22Rv1 (cell line): ENCODE data around the gene INKA1.
"Not testable (repeated sequence)": the region's sequence is repeated elsewhere in the genome, so short reads cannot be mapped to it uniquely, and the experiment has no call there.

ENCODE experiments used
- H3K27ac ChIP-seq: fragments of 450-650 bp; 2 replicates; pipeline ENCODE4 v1.5.1; 2017
- ZFX ChIP-seq: fragments of 450-650 bp; IDR thresholded peaks from 2 replicates; pipeline ENCODE4 v1.6.1; 2017; ENCODE audit warnings: antibody characterized with exemption, borderline replicate concordance
- TF ChIP-seq, protein P1 (sequence below): fragments of 450-650 bp; IDR thresholded peaks from 2 replicates; pipeline ENCODE4 v1.5.1; 2017; ENCODE audit warnings: mild to moderate bottlenecking

The INKA1 gene

DNA sequence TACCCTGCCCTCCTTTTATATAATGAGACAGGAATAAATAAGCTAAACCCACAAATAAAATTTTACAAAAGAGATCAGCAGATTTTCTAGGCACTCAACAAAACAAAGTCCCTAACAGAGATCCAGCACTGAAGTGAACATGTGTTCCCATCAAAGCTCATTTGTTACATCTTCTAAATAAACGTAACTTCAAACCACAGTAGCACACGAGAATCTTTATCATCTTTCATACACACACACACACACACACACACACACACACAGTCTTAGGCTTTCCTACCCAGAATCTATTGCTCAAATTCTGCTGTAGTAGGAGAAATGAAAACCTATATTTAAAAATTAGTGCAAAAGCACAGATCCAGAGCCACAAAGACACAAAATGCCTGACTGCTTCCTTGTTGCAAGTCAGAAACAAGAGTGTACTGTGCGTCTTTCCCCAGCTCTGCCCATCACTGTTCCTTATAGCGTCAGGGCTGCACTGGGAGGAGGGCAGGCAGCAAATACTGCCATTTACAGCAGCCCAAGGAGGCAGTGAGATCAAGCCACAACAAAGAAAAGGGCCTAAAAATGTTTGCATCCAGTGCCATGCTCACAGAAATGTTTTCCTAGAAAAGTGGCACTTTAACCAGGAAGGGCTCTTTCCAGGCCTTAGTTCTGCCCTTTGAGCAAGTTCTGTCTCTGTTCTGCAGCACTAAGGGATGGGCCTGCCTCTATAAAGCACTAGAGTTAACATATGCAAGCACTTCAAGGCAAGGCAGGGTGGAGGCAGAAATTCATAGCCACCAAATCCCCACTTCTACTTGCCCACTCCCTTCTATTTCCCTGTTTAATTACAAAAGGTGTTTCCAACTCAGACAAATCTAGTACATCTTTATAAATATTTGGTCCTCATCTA, 22.7 kb upstream of the INKA1 start:
- TF ChIP-seq ZFX, result no peak
- TF ChIP-seq, protein P1, sequence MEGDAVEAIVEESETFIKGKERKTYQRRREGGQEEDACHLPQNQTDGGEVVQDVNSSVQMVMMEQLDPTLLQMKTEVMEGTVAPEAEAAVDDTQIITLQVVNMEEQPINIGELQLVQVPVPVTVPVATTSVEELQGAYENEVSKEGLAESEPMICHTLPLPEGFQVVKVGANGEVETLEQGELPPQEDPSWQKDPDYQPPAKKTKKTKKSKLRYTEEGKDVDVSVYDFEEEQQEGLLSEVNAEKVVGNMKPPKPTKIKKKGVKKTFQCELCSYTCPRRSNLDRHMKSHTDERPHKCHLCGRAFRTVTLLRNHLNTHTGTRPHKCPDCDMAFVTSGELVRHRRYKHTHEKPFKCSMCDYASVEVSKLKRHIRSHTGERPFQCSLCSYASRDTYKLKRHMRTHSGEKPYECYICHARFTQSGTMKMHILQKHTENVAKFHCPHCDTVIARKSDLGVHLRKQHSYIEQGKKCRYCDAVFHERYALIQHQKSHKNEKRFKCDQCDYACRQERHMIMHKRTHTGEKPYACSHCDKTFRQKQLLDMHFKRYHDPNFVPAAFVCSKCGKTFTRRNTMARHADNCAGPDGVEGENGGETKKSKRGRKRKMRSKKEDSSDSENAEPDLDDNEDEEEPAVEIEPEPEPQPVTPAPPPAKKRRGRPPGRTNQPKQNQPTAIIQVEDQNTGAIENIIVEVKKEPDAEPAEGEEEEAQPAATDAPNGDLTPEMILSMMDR, result no peak
- H3K27ac ChIP-seq, result no peak overlapping the region

DNA sequence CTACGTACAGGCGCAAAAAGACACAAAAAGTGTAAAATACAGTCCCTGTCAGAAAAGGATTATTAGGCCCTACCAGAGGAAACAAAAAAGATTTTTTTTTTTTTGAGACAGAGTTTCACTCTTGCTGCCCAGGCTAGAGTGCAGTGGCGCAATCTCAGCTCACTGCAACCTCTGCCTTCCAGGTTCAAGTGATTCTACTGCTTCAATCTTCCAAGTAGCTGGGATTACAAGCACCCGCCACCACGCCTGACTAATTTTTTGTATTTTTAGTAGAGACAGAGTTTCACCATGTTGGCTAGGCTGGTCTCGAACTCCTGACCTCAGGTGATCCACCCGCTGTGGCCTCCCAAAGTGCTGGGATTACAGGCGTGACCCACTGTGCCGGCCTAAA, 22.1 kb upstream of the INKA1 start:
- not testable (repeated sequence) for H3K27ac ChIP-seq

DNA sequence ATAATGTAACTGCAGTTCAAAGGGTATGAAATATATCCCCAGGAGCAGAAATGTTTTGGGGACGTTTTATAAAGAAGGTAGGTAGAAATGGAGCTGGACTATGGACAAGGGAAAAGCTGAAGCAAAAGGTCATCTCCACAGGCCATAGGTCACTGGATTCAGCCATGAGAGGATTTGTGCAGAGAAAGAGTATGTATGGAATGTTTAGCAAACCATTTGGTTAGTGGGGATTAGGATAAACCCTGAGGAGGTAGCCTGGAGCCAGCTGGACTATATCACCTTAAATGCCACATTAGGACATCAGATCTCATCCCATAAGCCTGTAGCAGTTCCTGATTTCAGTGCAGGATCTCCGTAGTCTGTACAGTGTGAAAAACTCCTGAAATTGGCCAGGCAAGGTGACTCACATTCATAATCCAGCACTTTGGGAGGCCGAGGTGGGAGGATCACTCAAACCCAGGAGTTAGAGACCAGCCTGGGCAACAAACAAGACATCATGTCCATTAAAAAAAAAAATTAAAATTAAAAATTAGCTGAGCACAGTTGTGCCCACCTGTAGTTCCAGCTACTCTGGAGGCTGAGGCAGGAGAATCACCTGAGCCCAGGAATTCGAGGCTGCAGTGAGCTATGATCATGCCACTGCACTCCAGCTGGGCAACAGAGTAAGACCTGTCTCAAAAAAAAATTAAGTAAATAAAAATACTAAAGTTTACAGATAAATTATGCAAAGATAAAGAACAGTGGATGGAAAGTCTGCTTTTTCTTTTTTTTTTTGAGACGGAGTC, 21.5 kb upstream of the INKA1 start:
- TF ChIP-seq ZFX, result no peak
- TF ChIP-seq, protein P1, result no peak
- no peak overlapping the region for H3K27ac ChIP-seq

DNA sequence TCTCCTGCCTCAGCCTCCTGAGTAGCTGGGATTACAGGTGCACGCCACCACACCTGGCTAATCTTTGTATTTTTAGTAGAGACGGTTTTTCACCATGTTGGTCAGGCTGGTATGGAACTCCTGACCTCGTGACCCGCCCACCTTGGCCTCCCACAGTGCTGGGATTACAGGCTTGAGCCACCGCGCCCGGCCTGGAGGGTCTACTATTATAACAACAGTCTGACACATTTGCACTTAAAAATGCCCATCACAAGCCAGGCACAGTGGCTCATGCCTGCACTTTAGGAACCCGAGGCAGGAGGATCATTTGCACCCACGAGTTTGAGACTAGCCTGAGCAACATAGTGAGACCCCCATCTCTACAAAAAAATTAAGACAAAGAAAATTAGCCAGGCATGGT, 20.8 kb upstream of the INKA1 start:
- H3K27ac ChIP-seq, result not testable (repeated sequence)

DNA sequence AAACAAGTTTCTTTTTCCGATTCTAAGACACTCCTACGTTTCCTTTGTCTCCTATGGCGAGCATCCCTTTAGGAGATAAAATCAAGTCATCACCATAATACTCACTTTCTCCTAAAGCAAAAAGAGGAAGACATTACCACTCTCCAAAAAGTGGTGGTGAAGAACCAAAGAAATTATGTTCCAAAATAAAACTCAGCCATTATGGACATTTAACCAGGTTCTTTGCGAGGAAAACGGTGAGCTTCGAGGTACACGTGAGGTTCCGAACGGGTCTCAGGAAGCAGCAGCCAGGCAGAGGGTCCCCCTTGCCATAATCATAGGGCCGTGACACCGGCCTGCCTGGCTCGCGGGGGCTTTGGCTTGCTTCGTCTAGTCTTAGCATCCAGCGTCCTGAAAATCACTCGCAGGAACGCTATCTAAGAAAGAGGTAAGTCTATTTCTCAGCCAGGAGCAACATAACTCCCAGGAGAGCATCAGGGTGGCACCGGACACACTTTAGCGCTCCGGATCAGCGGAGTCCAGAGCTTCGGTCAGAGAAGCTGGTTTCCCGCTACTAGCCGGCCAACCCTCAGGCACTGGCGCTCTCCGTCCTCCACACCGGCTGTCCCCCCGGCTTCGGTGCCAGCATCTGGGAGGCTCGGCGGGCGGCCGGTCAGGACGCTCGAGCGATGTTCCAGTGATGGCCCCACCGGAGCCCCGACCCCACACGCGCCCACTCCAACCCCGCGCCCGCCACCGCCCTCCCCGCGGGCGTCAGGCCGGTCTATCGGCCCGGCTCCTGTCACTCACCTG, 17.3 kb upstream of the INKA1 start:
- TF ChIP-seq ZFX, result no peak
- TF ChIP-seq, protein P1, result no peak
- peak overlapping the region; percentile 71 for H3K27ac ChIP-seq

DNA sequence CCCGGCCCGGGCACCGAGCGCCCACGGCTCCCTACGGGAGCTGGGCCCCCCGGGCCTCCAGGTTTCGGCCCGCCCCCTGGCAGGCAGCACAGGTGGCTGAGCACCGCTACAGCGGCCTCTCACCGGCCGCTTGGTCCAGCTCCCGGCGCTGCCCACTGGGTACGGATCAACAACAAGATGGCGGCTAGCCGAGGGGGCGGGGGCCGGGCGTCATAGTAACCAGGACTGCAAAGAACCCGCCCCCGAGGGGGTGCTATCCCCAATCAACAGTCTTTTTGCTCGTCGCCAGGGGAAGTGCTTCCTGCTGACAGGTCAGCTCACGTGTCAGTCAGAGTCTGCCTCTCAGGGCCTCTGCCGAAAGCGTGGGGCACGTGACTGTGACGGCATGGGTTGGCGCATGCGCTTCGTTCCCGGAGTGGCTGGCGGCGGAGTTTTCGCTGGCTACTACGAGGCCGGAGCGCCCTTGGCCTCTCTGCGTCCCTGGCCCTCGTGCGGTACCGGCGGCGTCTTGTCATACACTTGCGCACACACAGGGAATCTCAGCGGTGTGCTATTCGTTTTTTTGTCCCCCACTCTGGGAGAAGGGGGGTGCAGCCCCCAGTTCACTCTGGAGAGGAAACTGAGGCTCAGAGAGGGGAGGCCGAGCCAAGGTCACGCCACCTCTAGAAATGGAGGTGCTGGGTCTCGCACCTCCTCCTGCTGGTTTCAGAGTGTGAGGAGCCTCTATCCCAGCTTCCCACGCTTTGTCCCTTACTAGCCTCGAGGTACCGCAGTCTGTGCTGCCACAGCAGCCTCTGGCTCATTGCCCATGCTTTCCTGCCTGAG, 16.5 kb upstream of the INKA1 start, which contains the start of gene IP6K1:
Gene IP6K1 (minus strand): TSS at position 186 of the 825 bp plus-strand sequence. CDS start 38,502 bp downstream, outside the sequence.
- TF ChIP-seq, protein P1, result no peak
- TF ChIP-seq ZFX, result no peak
- H3K27ac ChIP-seq, result peak within 1 kb of the TSS; percentile 71

DNA sequence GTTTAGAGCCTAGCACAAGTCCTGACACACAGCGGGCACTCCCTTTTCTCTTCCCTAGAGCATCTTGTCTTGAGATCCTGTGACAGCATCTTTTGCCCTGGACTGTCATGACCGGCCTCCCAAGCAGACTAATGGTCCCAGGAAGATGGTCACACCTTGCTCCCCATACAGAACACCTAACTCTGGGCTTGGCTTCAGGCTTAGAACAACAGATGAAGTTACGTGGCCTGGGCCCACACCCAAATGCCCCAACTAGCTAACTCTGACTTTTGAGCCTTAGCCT, 15.9 kb upstream of the INKA1 start:
- no peak for TF ChIP-seq ZFX
- TF ChIP-seq, protein P1, result no peak
- H3K27ac ChIP-seq, result peak overlapping the region; percentile 71
